ENCODE results near the gene FLCN.
"Not testable (repeated sequence)": the region's sequence is repeated elsewhere in the genome, so short reads cannot be mapped to it uniquely, and the experiment has no call there.

The FLCN gene, protein sequence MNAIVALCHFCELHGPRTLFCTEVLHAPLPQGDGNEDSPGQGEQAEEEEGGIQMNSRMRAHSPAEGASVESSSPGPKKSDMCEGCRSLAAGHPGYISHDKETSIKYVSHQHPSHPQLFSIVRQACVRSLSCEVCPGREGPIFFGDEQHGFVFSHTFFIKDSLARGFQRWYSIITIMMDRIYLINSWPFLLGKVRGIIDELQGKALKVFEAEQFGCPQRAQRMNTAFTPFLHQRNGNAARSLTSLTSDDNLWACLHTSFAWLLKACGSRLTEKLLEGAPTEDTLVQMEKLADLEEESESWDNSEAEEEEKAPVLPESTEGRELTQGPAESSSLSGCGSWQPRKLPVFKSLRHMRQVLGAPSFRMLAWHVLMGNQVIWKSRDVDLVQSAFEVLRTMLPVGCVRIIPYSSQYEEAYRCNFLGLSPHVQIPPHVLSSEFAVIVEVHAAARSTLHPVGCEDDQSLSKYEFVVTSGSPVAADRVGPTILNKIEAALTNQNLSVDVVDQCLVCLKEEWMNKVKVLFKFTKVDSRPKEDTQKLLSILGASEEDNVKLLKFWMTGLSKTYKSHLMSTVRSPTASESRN

DNA sequence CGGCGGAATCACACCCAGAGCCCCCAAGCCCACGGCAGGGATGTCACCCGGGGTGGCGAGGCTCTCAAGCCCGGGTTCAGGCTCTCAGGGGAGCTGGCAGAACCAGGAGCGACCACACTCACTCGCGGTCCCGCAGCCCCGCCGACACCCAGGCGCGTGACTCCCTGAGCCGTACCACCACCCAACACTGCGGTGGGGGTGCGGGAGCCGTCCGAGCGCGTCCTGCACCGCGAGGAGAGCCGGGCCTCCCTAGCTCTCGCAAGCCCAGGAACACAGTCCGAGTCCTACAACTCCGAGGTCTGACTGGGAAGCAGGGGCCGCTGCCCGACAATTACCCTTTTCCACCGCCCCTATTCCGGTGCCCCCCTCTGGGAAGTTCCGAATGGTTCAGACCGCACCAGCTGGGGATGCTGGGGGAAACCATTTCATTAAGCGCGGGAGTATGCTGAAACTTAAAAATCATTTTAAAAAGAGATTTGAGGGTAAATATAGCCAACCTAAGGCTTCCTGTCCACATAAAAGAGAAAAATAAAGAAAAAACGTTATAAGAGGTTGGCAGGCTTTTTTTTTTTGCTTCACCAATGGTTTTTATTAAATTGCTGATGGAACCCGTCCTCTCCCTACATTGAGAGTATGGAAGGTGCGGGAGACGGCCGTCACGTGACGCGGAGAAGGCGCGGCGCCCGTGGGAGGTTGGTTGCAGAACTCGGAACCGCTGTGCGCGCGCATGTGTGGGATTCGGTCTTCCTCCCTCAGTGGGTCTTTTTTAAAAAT is at the start of gene FLCN:
TSS of gene FLCN (minus strand) at position 143 of the 774 bp plus-strand sequence. CDS start 9,031 bp downstream, outside the sequence.
- DNase-seq, result peak; percentile 86

DNA sequence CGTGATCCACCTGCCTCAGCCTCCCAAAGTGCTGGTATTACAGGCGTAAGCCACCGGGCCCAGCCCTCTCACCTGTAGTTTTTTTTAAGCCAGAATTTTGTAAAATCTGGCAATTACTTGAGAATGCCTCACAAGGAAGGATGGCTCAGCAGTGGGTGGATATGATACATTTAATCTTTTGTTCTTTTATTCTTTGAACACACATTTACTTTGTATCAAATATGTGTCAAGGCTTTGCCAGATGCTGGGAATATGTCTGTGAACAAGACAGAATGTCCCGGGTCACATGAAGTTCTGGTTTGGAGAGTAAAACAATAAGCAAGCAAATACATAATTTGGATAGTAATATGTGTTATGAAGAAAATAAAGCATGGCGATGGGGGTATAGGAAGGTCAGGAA is 49.0 kb upstream of the FLCN start:
- no peak for DNase-seq

DNA sequence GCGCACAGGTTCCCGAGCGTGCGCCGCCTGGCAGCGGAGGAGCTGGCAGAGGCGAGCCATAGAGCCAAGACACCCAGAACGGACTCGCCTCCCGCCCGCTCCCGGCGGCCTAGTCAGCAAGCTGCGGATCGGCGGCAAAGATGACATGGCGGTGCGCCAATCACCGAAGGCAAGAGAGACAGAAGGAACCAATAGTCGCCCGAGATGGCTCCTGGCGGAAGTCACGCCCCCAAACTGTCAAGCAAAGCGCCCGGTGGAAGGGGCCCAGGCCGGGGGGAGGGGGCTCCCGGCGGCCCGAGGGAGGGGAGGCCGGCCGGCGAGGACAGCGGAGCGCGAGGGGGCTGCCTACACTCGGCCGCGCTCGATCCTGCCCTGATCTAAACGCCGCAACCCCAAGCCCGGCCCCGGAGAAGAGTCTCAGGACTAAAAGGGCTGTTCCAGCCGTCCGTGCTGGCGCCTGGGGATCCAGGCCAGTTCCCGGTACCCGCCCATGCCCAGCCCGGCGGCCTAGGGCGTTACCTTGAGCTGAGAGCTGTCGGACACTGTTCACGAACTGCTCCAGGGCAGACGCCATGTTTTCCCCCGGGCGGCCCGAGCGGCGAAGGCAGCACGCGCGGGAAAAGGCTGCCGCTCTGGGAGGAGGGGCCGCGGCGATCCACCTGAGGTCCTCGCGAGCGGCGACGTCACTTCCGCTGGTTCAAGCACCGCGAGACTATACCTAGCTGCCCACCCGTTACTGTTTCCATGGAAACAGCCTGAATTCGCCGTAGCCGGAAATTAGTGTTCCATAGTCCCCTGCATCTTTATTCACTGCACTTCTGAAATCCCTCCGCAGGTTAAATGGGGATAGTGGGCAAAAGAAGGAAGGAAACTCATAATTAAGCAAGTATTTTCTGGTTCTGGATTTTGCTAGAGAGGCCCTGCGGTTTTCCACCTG is 43.9 kb upstream of the FLCN start, which contains the start of gene COPS3:
TSS of gene COPS3 (minus strand) at position 634 of the 937 bp plus-strand sequence. CDS start at position 574, 60 bp downstream.
- peak; percentile 98 for DNase-seq

DNA sequence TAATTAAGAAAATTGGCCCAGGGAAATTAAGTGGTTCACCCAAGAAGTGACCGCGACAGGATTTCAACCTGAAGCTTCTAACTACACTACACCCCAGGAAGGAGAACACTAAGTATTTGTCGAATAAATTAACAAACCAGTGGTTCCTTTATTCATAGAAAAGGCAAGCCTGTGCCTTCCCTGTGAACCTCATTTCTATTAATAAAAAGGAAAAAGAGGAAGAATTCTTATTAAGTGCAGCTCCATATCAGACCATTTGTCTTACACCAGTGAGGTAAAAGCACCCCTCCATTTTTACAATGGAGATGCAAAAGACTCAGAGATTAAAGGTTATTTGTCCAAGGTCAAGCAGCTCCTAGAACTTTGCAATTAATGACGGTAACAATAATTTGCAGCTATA is 42.3 kb upstream of the FLCN start:
- DNase-seq, result no peak

DNA sequence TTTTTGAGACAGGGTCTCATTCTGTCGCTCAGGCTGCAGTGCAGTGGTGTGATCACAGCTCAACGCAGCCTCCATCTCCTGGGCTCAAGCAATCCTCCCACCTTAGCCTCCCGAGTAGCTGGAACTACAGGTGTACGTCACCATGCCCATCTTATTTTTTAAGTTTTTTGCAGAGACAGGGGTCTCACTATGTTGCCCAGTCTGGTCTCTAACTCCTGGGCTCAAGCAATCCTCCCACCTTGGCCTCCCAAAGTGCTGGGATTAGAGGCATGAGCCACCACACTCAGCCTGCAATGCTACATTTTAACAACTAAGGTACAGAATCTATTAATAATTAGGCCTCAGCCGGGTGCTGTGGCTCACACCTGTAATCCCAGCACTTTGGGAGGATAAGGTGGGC is 40.5 kb upstream of the FLCN start:
- DNase-seq, result not testable (repeated sequence)

DNA sequence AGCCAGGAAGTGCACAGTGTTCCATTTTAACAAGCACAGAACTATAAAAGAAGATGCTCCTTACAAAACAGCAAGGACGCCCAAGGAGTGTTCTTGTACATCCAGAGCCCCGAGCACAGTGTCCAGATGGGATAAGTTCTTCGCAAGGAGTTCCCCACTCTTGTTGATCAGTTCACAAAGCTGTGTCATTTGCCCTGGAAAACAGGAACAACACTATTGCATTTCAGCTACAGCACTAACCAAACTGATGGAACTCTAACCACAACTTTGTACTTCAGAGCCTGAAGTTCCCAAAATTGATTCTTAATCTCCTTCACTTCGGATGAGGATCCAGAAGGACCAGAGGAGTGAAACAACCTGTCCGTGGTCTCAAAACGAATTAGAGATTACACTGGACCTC is 39.0 kb upstream of the FLCN start:
- DNase-seq, result no peak

DNA sequence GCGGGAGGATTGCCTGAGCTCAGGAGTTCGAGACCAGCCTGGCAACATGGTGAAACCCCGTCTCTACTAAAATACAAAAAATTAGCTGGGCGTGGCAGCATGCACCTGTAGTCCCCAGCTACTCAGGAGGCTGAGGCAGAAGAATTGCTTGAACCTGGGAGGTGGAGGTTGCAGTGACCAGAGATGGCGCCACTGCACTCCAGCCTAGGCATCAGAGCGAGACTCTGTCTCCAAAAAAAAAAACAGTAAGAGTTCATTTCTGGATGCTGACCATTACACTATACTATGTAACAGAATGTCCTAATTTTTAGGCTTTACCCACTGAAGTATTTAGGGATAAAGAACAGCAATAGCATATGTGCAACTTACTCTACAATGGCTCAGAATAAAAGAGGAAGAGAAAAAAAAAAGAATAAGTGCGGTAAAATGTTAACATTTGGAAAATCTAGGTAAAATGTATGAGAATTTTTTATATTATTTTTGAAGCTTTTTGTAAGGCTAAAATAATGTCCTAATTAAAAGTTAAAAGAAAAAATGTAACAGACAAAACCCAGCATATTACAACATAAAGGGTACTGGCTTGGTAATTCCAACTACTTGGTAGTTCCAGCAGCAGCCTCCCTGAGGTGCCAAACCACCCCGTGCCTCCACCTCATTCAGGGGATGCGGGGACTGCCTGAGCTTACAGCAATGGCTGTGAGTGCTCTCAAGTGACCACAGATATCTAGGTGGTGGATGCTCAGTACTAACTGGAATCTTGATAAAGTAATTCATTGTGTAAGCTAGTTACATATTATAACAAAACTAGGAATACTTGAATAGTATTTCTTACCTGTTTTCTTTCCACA is 33.2 kb upstream of the FLCN start:
- no peak for DNase-seq

DNA sequence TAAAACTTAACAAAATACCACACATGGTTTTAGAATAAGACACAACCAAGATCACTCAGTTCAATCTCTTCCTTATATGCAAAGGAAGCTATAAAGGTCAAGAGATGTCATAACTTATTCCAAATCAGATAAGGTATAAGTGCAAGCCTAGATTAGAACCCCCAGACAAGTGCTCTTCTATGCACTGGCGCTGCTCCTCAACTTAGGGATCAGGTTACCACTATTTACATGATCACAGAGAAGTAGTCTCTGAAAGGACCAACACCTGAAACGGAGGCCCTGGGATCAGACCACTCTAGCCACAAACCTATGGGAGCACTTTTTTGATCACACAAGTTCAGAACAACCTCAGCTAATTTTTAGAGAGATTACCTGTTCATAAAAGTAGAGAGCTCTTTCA is 27.5 kb upstream of the FLCN start:
- DNase-seq, result no peak

DNA sequence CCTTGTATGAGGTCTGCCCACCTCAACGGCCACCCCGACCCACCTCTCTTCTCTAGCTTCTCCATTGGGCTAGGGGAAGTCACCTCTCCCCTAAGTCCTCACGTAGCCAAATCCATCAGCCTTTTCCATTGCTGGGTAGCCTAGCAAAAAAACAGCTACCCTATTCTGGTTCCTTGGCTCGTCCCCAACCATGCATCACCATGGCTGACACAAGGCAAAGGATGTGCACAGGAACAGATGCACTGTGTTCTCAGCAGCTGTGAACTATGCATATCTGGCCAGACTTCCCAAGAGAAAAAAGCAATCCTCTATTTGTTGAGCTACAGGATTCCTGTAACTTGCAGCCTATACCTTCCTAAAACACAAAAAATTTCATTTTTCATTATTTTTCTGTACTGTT is 22.0 kb upstream of the FLCN start:
- no peak for DNase-seq

DNA sequence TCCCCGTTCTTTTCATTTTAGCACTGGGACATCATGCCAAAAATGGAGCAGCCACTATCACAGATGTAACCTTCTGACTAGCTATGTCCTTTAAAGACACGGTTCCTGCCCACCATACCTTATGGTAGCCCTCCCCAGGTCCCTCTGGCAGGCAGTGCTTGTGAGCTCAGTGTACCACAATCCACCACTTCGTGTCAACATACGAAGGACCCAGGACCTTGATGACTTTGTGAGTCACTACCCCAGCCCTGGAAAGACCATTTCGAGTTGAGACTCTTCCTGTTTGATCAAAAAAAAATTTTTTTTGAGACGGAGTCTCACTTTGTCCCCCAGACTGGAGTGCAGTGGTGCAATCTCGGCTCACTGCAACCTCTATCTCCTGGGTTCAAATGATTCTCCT is 21.0 kb upstream of the FLCN start:
- no peak for DNase-seq

DNA sequence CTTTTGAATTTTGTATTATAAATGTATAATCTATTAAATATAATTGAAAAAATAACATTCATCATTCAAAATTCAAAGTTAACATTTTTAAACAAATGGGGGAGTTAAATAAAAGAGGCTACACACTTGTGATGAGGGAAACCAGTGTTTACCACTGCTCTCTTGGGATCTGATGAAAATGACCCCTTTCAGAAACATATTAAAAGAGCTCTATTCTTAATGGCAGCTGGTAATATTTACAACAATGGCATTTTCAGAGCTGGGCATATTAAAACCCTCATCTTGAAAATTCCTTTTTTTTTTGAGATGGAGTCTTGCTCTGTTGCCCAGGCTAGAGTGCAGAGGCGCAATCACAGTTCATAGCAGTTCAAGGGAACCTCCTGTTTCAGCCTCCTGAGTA is 19.3 kb upstream of the FLCN start:
- no peak for DNase-seq

DNA sequence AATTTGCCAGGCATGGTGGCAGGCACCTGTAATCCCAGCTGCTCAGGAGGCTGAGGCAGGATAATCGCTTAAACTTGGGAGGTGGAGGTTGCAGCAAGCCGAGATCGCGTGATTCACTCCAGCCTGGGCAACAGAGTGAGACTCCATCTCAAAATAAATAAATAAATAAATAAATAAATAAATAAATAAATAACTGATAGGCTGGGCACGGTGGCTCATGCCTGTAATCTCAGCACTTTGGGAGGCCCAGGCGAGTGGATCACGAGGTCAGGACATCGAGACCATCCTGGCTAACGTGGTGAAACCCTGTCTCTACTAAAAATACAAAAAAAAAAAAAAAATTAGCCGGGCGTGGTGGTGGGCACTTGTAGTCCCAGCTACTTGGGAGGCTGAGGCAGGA is 18.7 kb upstream of the FLCN start:
- DNase-seq, result not testable (repeated sequence)

DNA sequence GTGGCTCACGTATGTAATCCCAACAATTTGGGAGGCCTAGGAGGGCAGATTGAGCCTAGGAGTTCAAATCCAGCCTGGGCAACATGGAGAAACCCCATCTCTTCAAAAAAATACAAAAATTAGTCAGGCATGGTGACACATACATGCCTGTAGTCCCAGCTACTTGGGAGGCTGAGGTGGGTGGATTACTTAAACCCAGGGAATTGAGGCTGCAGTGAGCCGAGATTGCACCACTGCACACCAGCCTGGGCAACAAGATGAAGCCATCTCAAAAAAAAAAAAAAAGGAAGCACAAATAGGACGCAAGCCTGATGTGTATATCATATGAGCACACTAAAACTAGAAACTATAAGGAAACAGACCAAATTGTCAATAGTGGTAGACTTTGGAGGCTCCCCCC is 17.1 kb upstream of the FLCN start:
- DNase-seq, result no peak

DNA sequence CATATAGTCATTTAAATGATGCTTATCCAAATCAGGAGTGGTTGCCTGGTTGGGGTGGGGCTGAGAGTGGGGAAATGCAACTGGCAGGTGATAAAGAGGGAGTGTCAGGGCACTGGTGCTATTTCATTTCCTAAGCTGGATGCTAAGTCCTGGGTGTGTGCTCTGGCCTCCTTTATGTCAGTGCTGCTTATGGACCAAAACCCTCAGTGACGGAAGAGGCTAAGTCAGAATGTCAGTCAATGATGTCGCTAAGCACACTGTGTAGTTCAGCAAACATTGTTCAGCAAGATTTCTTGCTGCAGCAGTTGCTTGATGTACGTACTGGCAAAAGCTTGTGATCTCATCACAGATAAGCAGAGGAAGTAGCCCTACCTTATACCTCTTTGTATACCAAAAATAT is 16.4 kb upstream of the FLCN start:
- no peak for DNase-seq

DNA sequence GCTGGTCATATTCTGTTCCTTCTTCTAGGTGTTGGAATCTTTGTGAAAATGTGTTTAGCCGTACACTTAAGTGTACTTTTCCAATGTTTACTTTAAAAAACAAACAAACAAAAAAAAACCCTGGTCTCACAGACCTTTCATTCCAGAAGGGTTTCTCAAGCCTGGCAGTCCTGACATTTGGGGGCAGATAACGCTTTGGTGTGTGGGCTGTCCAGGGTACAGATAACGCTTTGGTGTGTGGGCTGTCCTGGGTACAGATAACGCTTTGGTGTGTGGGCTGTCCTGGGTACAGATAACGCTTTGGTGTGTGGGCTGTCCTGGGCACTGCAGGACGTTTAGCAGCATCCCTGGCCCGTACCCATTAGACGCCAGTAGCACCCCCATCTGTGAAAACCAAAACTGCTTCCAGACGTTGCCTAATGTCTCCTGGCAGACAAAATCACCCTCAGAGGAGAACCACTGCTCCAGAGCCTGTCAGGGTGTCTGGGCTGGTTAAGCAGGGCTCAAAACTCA is 15.2 kb upstream of the FLCN start:
- DNase-seq, result no peak

DNA sequence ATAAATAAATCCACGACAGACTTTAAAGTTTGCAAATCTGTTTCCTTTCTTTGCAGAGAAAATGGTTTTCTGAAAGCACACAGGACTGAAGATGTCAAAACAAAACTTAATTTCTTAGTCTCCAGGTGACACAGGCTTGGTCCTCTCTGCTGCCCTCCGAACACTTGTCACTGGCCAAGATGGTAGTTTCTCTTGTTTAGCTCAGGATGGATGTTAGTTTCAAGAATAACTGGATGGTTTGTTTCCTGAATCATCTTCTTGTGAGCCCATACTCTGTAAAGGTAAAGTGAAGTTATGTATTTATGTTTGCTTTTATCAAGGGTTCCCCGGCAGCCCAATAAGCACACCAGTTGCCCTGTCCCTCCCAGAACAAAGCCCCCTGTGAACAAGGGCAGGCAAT is 9.9 kb upstream of the FLCN start:
- DNase-seq, result no peak

DNA sequence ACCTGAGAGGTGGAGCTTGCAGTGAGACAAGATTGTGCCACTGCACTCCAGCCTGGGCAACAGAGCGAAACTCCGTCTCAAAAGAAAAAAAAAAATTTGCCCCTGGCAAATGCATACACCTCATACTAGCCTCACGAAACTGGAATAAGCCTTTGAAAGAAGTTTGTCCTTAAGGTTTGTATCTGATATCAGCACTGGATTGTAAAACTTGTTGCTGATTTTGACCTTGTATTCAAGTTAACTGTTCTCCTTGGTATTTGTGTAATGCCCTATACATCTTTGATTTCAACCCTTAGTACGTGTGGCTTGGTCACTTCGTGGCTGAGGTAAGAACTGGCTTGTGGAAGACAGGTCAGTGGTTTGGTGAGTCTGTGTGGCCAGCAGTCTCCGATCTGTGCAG is 6.2 kb upstream of the FLCN start:
- DNase-seq, result no peak

DNA sequence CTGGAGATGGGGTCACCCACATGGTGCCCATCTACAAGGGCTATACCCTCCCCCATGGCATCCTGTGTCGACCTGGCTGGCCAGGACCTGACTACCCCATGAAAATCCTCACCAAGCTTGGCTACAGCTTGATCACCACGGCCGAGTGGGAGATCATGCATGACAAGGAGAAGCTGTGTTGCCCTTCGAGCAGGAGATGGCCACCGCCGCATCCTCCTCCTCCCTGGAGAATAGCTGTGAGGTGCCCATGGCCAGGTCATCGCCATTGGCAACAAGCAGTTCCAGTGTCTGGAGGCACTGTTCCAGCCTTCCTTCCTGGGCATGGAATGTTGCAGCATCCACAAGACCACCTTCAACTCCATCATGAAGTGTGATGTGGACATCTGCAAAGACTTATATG is 5.3 kb upstream of the FLCN start:
- no peak for DNase-seq

DNA sequence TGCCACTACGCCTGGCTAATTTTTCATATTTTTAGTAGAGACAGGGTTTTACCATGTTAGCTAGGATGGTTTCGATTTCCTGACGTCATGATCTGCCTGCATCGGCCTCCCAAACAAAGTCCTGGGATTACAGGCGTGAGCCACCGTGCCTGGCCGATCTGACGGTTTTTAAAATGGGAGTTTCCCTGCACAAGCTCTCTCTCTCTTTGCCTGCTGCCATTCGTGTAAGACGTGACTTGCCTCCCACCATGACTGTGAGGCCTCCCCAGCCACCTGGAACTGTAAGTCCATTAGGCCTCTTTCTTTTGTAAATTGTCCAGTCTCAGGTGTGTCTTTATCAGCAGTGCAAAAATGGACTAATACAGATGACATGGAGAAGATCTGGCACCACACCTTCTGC is 4.7 kb upstream of the FLCN start:
- DNase-seq, result no peak

DNA sequence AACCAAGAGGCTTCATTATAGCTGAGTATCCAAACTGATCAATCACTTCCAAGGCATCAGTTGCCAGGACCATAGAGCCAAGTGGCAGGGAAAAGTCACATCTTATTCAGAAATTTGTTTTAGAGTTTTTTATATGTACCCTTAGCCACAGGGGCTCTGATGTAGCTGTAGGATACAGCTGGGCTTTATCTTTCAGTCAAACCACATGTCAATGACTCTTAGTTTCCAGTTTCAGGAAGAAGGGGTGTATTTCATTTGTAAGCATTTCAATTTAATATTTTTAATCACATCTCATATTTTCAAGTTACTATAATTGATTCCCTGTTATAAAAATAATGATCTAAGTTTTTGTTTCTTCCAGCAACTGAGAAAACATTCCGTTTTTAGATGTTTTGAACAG is 2.9 kb upstream of the FLCN start:
- DNase-seq, result no peak

DNA sequence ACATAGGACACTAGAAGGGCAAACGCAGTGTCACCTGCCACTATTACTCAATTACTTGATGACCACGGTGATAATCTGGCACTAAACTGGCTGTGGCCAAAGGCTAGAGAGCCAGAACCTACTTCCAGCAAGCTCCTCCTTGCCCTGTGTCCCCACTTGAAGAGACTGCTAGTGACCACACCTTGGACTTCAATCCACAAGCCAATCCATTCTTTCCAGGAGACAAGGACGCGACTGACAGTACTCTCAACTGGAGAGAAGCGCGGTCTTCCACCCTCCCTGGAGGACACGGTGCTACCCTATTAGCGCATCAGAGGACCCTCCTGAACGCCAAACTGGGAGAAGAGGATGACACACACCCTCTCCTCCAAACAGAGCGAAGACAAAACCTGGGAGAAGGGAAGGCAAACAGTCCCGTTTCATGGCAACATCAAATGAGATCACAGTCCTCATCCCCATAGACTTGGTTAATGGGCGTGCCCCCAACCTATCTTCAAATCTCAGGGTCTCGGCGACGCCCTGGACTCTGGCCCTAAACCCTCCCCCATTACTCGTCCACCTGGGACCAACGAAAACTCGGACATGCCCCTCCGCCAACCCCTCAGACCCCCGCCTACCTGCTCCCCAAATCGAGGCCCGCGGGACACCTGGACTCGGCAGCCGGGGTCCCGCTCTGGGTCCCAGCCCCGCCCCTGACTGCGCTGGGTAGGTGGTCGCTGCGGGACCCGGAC is 508 bp downstream of the FLCN start:
- peak; percentile 45 for DNase-seq
